NCI-H1105 treated with DMSO at 0.1 percent for 48 hours (cell line): Measurements from ENCODE around the gene FBXW11.
"Not testable (repeated sequence)": the region's sequence is repeated elsewhere in the genome, so short reads cannot be mapped to it uniquely, and the experiment has no call there.

ENCODE experiments used
- DNase-seq: peaks from one replicate; lab custom pipeline; 2025; lab: John Stamatoyannopoulos, UW

Gene FBXW11

GRCh38 chr5:171984748-171985419, 21.6 kb downstream of the FBXW11 start:
- no peak for DNase-seq

GRCh38 chr5:171981847-171982246, 24.6 kb downstream of the FBXW11 start:
- DNase-seq = no peak

- no peak for DNase-seq
Measured at GRCh38 chr5:171980792-171981191, 25.6 kb downstream of the FBXW11 start.

DNA sequence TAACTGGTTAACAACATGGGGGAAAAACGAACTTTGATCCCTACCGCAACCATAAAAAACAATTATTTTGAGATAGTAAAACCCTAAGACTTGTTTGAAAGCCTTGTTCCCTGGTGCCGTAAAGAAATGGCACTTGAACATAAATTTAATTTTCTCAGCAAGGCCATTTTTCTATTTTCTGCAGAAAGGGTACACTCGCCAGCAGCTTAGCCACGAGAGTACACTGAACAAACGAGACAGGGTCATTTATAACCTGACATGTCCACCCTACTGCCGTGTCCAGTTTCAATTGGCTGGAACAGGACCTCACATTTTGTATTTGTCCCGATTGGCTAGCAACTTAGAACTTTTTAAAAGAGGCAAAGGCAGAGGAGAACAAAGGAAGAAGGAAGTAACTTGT, 26.8 kb downstream of the FBXW11 start:
- no peak for DNase-seq

GRCh38 chr5:171978519-171978918, 27.9 kb downstream of the FBXW11 start:
- no peak for DNase-seq

DNA sequence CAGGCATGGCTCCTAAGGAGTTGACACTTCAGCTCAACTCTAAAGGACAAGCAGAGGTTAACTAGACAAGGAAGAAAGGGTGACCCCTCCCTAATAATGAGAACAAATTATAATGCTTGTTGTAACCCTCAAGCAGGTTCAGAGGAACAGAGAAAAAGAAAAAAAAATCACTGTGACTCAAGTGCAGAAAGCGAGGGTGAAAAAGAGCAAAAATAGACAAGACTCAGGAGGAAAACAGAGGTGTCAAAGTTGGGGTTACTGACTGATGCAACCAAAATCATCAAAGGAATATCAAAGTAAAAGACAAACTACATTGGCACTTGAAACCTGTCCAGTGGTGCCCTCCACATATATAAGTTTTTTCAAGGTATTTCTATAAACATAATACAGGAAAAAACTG, 28.4 kb downstream of the FBXW11 start:
- no peak for DNase-seq

DNA sequence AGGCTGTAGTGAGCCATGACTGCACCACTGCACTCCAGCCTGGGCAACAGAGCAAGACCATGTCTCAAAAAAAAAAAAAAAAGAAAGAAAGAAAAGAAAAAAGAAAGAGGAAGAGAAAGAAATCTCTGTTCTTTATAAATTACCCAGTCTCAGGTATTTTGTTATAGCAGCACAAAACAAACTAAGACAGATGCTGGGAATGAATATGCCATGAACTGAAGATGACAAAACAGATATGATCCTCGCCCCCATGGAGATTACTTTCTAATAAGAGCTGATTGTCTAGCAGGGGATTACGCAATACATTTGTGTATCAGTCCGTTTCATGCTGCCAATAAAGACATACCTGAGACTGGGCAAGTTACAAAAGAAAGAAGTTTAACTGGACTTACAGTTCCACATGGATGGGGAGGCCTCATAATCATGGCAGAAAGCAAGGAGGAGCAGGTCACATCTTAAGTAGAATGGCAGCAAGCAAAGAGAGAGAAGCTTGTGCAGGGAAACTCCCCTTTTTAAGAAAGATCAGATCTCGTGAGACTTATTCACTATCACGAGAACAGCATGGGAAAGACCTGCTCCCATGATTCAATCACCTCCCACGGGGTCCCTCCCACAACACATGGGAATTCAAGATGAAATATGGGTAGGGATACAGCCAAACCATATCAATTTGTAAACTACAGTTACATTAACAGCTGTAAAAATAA, 29.0 kb downstream of the FBXW11 start:
- not testable (repeated sequence) for DNase-seq

GRCh38 chr5:171975877-171976667, 30.4 kb downstream of the FBXW11 start:
- DNase-seq = no peak

- no peak for DNase-seq
Measured at GRCh38 chr5:171975262-171975876, 31.1 kb downstream of the FBXW11 start.

- no peak for DNase-seq
Measured at GRCh38 chr5:171970826-171971225, 35.6 kb downstream of the FBXW11 start.

DNA sequence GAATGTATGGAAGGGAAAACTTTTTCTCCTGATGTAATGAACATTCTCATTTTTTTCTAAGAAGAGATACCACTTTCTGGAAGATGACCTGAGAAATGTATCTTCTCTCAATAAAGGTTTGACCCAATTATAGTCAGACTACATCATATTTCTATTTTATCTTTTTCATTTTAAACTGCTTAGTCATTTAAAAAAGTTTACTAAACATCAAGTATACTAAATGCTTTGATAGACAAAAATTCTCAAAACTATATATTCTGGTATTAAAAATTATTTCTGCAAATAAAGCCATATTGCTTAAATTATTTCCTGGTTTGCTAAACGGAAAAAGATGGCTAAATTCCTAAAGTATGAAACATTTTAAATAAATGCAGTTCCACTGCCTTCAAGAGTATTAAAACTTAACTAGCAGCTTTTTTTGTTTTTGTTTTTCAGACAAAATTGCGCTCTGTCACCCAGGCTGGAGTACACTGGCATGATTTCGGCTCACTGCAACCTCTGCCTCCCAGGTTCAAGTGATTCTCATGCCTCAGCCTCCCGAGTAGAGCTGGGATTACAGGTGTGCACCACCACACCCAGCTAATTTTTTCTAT, 37.1 kb downstream of the FBXW11 start:
- DNase-seq = no peak

DNA sequence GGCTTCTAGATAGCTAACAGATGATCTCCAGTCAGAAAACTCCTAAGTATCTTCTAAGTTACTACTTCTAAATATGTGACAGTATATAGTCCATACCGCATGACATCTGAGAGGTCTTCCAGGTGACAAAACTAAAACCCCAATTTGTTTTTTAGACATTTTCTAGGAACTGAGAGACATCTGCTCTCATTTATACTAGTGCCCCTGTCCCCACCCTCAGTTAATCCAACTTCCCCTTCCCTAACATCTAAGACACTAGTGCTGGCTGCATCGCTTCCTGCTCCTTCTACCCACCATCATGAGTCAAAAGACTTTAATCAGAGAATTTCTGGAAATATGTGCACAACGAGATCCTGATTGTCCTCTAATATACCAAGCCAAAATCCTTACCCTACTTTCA, 37.9 kb downstream of the FBXW11 start:
- DNase-seq = no peak

GRCh38 chr5:171966964-171967363, 39.5 kb downstream of the FBXW11 start:
- no peak for DNase-seq

DNA sequence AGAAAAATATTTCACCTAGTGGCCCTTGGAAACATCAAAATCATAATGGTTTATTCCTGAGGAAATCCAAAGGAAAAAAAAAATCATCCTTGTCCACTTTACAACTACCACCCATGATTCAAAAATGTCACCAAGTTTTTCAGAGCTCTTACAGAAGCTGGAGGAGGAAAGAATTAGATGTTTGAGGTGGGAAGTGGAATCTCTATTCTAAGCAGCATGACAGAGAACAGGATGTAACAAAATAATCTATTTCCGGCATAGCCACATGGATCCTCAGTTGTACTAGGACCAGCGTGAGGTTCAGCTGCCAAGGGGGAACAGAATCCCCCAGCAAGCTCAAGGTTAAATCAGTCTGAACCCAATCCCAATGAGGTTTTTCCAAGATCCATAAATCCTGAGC, 40.2 kb downstream of the FBXW11 start:
- DNase-seq = no peak

GRCh38 chr5:171965745-171966144, 40.7 kb downstream of the FBXW11 start:
- no peak for DNase-seq

GRCh38 chr5:171963416-171963815, 43.0 kb downstream of the FBXW11 start:
- DNase-seq = no peak

- no peak for DNase-seq
Measured at GRCh38 chr5:171961117-171961516, 45.3 kb downstream of the FBXW11 start.

DNA sequence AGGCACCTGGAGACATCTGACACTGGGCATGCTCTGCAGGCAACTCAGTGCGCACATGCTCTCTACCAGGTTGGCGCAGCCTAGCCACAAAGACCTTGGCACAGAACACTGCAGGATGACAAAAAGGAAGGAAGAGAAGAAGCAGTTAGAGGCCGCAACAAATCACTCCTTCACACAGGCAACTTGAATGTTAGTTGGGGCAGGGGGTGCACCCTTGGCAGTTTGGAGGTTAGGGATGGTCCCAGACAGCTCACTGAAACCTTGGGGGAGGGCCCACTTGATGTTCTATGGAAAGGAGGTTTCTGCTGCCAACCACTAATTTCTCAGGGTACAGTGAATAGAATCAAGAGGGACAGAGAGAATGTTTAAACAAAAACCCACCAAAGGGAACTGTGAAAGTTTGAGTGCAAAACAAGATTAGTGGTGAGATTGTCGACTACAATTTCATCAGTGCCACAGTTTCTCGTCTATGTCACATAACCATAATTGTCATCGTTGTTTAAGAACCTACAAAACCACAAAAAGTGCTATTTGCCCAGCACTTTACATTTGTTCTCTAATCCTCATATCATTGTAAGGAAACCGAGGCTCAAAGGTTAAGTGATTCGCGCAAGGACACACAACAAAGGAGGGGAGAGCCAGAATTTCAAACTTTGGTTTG, 48.7 kb downstream of the FBXW11 start:
- DNase-seq = no peak

DNA sequence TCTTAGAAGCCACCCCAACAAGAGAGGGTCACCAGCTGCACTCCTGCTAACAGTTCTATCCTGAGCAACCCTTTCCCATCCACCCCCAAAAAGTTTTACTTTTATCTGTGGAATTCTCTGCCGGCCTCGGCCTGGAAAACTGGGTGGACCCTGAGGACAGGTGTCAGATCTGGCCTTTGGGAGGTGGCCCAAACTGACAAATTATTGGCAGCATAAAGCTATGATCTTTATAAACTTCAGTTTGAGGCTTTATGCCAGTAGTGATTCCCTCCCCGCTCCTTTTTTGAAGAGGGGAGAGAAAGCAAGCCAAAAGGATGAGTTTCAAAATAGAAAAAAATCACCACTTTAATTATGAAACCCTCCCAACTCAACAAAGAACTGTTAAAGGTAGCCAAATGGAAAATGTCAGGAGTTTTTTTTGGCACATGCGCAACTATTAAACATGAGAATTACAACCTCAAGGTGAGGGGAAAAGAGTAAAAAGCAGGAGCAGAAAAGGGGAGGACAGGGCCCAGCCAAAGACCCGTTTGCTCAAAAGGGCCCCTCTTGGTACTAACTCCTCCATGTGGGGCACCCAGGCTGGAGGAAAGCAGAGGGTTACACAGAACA, 49.4 kb downstream of the FBXW11 start:
- DNase-seq = no peak

- no peak for DNase-seq
Measured at GRCh38 chr5:171956314-171956713, 50.1 kb downstream of the FBXW11 start.

DNA sequence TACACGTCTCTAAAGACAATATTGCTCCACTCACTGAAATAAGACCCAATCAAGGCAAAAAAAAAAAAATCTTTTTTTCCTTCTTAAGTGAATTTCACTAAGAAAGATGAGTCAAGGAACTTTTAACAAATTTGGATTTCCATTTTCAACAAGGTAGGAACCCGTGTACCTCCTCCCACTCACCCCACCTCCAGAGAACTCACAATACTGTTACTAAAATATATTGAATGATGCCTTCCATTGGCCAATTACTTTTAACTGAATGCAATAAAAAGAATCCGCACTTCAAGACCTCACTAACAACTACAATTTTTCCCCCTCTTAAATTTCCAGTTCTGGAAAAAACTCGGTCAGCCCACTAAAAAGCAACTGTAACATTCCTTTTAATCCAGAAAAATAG, 50.7 kb downstream of the FBXW11 start:
- no peak for DNase-seq
